HG03442 (cell line): ENCODE measurements around the gene DENND4C.
"Not testable (repeated sequence)": the region's sequence is repeated elsewhere in the genome, so short reads cannot be mapped to it uniquely, and the experiment has no call there.

Experiments
- ATAC-seq: cut with Tn5 transposase; IDR thresholded peaks from one replicate; pipeline ENCODE4 v1.9.1; 2021; ENCODE audit warnings: mild to moderate bottlenecking, moderate library complexity; ENCODE audit not compliant: unreplicated experiment

Gene DENND4C

DNA sequence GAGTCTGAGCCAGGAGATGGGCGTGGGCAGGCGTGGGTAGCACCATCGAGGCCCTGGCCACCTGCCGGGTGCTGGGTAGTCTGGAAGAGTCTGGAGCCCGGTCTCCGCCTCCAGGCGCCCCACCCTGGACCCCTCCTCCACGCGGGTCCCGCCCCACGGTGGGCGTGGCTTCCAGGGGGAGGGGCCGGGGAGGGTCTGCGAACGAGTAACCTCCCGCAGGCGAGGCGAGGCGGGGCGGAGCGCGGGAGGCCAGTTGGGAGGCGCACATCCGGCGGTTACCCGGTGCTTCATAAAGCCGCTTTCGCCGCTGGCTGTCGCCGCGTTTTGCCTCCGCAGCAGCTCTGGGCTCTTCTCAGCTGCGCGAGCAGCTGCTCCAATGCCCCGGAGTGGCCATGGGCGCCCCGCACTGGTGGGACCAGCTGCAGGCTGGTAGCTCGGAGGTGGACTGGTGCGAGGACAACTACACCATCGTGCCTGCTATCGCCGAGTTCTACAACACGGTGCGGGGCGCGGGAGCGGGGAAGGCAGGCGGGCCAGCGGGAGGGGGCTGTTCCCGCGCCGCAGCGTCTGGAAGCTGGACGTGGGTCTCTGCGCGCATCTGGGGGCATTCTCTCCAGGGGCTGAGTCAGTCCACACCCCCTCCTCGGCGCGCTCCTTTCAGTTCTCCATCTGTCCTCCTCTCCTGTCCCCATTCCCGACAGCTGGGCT lies 178.4 kb downstream of the DENND4C start, which contains the start of gene ACER2:
Gene ACER2 (plus strand): TSS at position 317 of the 708 bp plus-strand sequence. CDS start 76 bp downstream, at position 393.
- ATAC-seq = peak; percentile 90

DNA sequence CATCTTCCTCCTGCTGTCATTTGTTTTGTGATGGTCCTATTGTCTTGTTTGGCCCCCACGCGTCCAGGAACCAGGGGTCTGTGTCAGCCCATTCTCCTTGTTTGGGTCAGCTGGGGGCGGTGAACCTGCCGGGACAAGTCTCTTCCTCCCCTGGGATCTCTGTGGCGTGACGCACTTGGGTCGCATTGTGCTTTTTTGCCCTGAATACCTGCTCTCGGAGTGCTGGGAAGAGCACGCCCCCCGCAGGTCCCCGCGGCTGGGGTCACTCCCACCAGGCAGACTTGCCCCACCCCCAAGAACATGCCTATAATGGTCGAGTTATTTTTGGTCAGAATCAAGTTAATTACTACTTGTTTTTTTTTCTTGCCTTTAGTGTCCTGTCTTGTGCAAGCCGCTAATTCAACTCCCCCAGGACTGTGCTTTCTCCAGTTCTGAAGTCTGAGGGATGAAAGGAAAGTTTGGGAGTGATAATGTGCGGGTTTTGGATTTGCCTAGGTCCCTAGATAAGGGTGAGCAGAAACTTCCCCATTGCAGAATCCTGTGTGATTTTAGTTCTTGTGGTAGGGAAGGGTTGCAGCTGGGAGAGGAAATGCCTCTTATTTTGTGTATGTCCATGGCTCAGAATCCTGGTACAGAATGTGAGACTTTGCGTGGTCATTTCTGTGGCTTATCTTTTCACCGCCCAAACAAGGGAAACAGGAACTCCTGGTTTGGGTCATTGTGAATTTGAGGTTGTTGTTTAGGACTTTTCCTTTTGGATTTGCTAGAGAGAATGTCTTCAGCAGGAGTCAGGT lies 179.1 kb downstream of the DENND4C start:
- peak; percentile 17 for ATAC-seq

DNA sequence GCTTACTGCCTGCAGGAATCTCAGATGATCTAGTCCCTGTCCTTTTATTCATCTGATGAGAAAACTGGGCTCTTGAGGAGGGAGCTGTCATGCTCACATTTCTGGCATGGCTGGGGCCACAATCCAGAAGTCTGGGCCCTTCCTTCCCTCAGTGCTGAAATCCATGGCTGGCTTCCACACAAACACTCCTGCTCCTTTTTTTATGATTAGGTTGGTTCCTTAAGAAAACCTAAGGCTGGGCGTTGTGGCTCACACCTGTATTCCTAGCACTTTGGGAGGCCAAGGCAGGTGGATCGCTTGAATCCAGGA lies 179.7 kb downstream of the DENND4C start:
- ATAC-seq = no peak

GRCh38 chr9:19410594-19410993 lies 180.1 kb downstream of the DENND4C start:
- ATAC-seq = no peak

DNA sequence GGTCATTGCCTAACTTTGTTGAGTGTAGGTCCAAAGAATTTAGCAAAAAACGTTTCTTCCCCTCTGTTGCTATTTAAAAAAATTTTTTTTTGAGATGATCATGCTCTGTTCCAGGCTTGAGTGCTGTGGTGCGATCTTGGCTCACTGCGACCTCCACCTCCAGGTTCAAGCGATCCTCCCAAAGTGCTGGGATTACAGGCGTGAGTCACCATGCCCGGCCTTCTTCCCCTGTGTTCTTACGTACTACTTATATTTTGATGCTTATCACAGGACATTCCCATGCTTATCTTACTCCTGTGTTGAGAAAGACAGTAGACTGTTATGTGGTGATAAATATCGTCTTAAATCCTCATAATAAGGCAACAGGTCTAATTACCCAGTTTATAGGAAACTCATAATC lies 180.8 kb downstream of the DENND4C start:
- ATAC-seq = no peak

- not testable (repeated sequence) for ATAC-seq
Observed at GRCh38 chr9:19413456-19413855, 183.0 kb downstream of the DENND4C start.

- ATAC-seq = no peak
Observed at GRCh38 chr9:19416143-19416542, 185.7 kb downstream of the DENND4C start.

DNA sequence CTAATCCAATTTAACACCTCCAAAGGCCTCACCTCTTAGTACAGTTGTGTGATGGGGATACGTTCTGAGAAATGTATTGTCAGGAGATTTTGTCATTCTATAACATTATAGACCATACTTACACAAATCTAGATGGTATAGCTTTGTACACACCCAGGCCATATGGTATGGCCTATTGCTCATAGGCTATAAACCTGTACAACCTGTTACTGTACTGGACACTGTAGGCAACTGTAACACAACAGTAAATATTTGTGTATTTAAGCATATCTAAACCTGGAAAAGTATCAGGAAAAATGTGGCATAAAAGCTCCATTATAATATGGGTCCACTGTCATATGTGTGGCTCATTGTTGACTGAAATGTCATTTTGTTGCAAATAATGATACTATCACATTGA lies 190.4 kb downstream of the DENND4C start:
- ATAC-seq = no peak
